Measurements from ENCODE around the gene PRSS16.
"Not testable (repeated sequence)": the region's sequence is repeated elsewhere in the genome, so short reads cannot be mapped to it uniquely, and the experiment has no call there.

Gene PRSS16

GRCh38 chr6:27260836-27261375 is 13.4 kb downstream of the PRSS16 start:
- DNase-seq (ENCODE audit: insufficient read length, low spot score) (no peak), FAIRE-seq (no peak)
- TF ChIP-seq CTCF (IDR thresholded peaks at IDR 0.05; ENCODE audit: insufficient read depth, missing control alignments): no peak

- no peak for TF ChIP-seq CTCF (IDR thresholded peaks at IDR 0.05; ENCODE audit: insufficient read depth, missing control alignments)
- no peak for DNase-seq (ENCODE audit: insufficient read length, low spot score)
- no peak for FAIRE-seq
Measured at GRCh38 chr6:27263886-27264285, 16.4 kb downstream of the PRSS16 start.

- FAIRE-seq; DNase-seq (ENCODE audit: insufficient read length, low spot score): not testable (repeated sequence)
Measured at GRCh38 chr6:27267003-27267402, 19.5 kb downstream of the PRSS16 start.

- TF ChIP-seq CTCF (IDR thresholded peaks at IDR 0.05; ENCODE audit: insufficient read depth, missing control alignments): no peak
- FAIRE-seq (no peak), DNase-seq (ENCODE audit: insufficient read length, low spot score) (no peak)
Measured at GRCh38 chr6:27267857-27268434, 20.4 kb downstream of the PRSS16 start.

- TF ChIP-seq CTCF (IDR thresholded peaks at IDR 0.05; ENCODE audit: insufficient read depth, missing control alignments): no peak
- FAIRE-seq (no peak), DNase-seq (ENCODE audit: insufficient read length, low spot score) (no peak)
Measured at GRCh38 chr6:27268803-27269202, 21.3 kb downstream of the PRSS16 start.

GRCh38 chr6:27273783-27274182 is 26.3 kb downstream of the PRSS16 start:
- TF ChIP-seq CTCF (IDR thresholded peaks at IDR 0.05; ENCODE audit: insufficient read depth, missing control alignments): no peak
- no peak for DNase-seq (ENCODE audit: insufficient read length, low spot score)
- FAIRE-seq: no peak

- no peak for FAIRE-seq
- TF ChIP-seq CTCF (IDR thresholded peaks at IDR 0.05; ENCODE audit: insufficient read depth, missing control alignments): no peak
- DNase-seq (ENCODE audit: insufficient read length, low spot score): no peak
Measured at GRCh38 chr6:27275025-27275956, 27.8 kb downstream of the PRSS16 start.

All from D721Med (cell line).